Esophagus squamous epithelium (tissue), 4 donors: ENCODE results near the gene SLC2A6.

Experiments used
- CTCF ChIP-seq, 6 experiments: fragments of 450-650 bp in 4 of 6; fragments of 200-600 bp in 2 of 6; sonication (generic) in 2 of 6; IDR thresholded peaks; one replicate each; pipeline ENCODE4 v1.5.1; 2016 to 2019; ENCODE audit warnings: antibody characterized with exemption in 6 of 6, mild to moderate bottlenecking in 4 of 6, moderate library complexity in 4 of 6
- POLR2A ChIP-seq, 4 donors: fragments of 450-650 bp; IDR thresholded peaks; one replicate each; pipeline ENCODE4 v1.6.1; 2017; ENCODE audit warnings: antibody characterized with exemption in 4 of 4, mild to moderate bottlenecking in 4 of 4, moderate library complexity in 3 of 4

DNA sequence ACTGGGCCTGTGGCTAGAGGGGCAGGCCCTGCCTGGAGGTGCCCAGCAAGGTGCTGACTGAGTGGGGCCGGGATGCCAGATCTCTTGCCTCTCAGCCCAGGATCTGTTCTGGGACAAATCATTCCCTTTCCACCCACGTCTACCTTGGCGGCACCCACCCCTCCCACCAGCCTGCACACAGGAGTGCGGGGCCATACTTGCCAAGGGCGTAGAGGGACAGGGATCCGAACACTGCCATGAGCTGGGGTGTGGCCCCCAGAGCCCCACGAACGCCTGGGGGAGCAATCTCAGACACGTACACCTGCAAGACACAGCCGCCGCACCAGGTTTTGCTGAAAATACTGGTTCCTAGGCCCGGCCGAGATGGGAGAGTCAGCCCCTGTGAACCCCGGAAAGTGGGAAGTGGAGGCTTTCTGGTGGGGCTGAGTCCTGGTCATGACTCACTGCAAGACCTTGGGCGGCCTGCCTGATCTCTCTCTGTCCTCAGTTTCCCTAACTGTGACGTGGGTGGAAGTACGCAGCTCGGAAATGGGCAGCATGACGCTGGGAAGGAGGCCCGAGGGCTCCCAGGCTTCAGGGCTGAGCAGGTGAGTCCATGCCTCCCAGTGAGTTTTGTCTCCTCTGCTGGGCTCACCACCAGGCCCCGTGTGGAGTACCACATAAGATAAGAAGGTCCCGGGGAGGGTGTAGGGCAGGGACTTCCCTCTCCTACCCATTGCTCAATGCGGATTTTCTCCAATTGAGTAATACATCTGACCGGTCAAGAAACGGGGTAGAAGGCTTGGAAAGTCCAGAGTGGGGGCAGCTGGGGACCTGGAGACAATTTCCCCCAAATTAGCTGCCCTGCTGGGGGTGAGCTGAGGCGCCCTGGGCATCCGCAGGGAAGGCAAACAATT, 2.6 kb downstream of the SLC2A6 start:
- TF ChIP-seq CTCF (IDR thresholded peaks at IDR 0.05): no peak
- TF ChIP-seq POLR2A (IDR thresholded peaks at IDR 0.05): no peak
